Activated naive CD4-positive, alpha-beta T cell treated with anti-CD3 and anti-CD28 coated beads, Interleukin-2, amount 50 U/mL, for 72 hours (primary cell): ENCODE results near the gene CSF1. TPM values are rescaled to one million over a fixed set of nuclear protein-coding genes. Genes with fewer than 3 reads are reported as not detected.
"Not testable (repeated sequence)": the region's sequence is repeated elsewhere in the genome, so short reads cannot be mapped to it uniquely, and the experiment has no call there.

Source experiments
- ATAC-seq, 2 donors: fragments of 150-1000 bp; cut with Tn5 transposase; 2 replicates each; pipeline ENCODE4 v1.10.0; 2021; ENCODE audit warnings: mild to moderate bottlenecking in 2 of 2, moderate library complexity in 2 of 2
- DNase-seq, 2 donors: peaks; one replicate each; pipeline ENCODE4 v3.0.0; 2021 to 2022; ENCODE audit warnings: low spot score in 2 of 2
- H3K27ac Mint-ChIP-seq, 2 donors: one replicate each; pipeline ENCODE4 v1.8.0; 2022; ENCODE audit warnings: mild to moderate bottlenecking in 2 of 2, mixed read lengths in 2 of 2
- H3K36me3 Mint-ChIP-seq, 2 donors: one replicate each; pipeline ENCODE4 v1.8.0; 2022; ENCODE audit warnings: mixed read lengths in 2 of 2
- H3K9me3 Mint-ChIP-seq, 2 donors: one replicate each; pipeline ENCODE4 v1.8.0; 2022; ENCODE audit warnings: mixed read lengths in 2 of 2
- total RNA-seq, 2 donors: library from RNA; stranded (reverse); gene quantifications; one replicate each; pipeline ENCODE4 v1.2.3, GENCODE V29; 2022

Gene CSF1, protein sequence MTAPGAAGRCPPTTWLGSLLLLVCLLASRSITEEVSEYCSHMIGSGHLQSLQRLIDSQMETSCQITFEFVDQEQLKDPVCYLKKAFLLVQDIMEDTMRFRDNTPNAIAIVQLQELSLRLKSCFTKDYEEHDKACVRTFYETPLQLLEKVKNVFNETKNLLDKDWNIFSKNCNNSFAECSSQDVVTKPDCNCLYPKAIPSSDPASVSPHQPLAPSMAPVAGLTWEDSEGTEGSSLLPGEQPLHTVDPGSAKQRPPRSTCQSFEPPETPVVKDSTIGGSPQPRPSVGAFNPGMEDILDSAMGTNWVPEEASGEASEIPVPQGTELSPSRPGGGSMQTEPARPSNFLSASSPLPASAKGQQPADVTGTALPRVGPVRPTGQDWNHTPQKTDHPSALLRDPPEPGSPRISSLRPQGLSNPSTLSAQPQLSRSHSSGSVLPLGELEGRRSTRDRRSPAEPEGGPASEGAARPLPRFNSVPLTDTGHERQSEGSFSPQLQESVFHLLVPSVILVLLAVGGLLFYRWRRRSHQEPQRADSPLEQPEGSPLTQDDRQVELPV
- 10 to 100 TPM; 13.7 to 19.9 TPM for total RNA-seq

DNA sequence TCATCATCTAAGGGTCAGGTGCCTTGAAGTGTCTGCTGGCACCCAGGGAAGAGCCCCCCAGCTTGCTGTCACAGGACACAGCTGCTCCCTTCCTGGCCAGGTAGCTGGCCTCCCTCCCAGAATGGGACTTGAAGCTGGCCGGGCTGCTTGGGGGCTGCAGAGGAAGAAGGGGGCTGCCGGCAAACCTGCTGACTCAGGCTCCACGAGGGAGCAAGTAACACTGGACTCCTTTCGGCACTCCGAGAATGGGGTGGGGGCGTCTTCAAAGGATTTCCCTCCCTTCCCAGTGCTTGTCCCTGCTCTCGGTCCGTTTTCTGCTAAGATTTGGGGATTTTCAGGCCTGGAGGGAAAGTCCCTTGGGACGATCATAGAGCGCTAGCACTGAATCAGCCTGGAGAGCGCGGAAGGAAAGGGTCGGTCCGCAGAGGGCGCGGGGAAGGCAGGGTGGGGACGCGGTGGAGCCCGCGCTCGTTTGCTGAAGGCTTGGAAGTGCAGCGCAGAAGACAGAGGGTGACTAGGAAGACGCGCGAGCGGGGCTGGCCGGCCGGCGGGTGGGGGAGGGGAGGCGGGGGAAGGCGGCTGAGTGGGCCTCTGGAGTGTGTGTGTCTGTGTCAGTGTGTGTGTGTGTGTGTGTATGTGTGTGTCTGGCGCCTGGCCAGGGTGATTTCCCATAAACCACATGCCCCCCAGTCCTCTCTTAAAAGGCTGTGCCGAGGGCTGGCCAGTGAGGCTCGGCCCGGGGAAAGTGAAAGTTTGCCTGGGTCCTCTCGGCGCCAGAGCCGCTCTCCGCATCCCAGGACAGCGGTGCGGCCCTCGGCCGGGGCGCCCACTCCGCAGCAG lies at the start of gene CSF1:
Gene CSF1, plus strand, starts transcription at position 727 of the 840 bp plus-strand sequence. CDS start 175 bp downstream, outside the sequence.
- Mint-ChIP-seq H3K9me3 (peaks cover 4 to 5% of the 10 kb centered on the region in 2 donors), H3K27ac (peak within 1 kb of the TSS; percentile 83 to 94), H3K36me3 (peaks cover 10 to 18% of the 10 kb centered on the region in 2 donors)
- DNase-seq (peak; percentile 50 to 74), ATAC-seq (peak; percentile 55 to 76)

DNA sequence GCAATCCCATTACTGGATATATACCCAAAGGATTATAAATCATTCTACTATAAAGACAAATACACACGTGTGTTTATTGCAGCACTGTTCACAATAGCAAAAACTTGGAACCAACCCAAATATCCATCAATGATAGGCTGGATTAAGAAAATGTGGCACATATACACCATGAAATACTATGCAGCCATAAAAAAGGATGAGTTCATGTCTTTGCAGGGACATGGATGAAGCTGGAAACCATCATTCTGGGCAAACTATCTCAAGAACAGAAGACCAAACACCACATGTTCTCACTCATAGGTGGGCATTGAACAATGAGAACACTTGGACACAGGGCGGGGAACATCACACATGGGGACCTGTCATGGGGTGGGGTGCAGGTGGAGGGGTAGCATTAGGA lies 49.0 kb upstream of the CSF1 start:
- H3K36me3 Mint-ChIP-seq = peaks cover 0 to 13% of the 10 kb centered on the region in 2 donors
- DNase-seq, H3K27ac Mint-ChIP-seq, ATAC-seq: not testable (repeated sequence)
- peaks cover 18 to 19% of the 10 kb centered on the region in 2 donors for H3K9me3 Mint-ChIP-seq

DNA sequence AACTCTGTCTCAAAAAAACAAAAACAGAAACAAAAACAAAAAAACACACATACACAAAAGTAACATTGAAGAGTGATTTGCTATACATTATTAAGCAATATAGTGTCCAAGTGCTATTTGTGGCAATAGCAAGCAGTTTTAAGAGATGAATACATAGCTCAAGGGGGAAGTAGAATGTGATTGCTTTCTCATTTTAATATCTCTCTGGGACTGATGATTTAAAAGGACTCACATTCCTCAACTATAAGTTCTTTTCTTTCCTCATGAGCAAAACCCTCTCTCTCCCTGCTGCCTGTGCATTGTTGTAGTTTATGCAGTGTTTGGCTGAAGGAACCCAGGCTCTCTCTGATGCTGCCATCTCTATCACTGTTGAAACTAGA lies 47.0 kb upstream of the CSF1 start:
- Mint-ChIP-seq H3K9me3 (peaks cover 13 to 23% of the 10 kb centered on the region in 2 donors), H3K27ac (no peak overlapping the region), H3K36me3 (peaks cover 0 to 13% of the 10 kb centered on the region in 2 donors)
- ATAC-seq (no peak), DNase-seq (no peak)

DNA sequence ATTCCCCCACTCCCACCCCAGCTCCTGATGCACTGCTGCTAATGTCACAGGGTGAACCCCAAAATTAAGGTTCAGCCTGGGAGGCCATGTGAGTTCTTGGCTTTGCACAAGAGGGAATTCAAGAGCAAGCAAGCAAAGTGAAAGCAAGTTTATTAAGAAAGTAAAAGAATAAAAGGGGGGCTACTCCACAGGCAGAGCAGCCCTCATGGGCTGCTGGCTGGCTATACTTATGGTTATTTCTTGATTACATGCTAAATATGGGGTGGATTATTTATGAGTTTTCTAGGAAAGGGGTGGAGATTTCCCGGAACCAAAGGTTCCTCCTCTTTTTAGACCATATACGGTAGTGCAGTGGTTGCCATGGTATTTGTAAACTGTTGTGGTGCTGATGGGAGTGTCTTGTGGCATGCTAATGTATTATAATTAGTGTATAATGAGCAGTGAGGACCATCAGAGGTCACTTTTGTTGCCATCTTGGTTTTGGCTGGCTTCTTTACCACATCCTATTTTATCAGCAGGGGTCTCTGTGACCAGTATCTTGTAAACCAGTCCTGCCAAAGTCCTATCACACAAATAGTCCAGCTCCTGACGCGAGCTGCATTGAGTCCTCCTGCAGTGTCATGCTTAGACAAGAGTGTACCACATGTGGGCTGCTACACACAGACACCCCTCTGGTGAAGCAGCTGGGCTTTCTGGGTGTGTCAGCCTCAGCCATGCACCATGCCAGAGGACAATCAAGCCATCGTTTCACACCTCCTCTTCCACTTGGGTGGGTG lies 46.4 kb upstream of the CSF1 start:
- Mint-ChIP-seq H3K9me3 (peaks cover 13 to 23% of the 10 kb centered on the region in 2 donors), H3K27ac (peak overlapping the region in 1 of 2 donors; percentile 29), H3K36me3 (peaks cover 0 to 11% of the 10 kb centered on the region in 2 donors)
- DNase-seq = no peak
- peak in 1 of 2 donors; percentile 11 for ATAC-seq

DNA sequence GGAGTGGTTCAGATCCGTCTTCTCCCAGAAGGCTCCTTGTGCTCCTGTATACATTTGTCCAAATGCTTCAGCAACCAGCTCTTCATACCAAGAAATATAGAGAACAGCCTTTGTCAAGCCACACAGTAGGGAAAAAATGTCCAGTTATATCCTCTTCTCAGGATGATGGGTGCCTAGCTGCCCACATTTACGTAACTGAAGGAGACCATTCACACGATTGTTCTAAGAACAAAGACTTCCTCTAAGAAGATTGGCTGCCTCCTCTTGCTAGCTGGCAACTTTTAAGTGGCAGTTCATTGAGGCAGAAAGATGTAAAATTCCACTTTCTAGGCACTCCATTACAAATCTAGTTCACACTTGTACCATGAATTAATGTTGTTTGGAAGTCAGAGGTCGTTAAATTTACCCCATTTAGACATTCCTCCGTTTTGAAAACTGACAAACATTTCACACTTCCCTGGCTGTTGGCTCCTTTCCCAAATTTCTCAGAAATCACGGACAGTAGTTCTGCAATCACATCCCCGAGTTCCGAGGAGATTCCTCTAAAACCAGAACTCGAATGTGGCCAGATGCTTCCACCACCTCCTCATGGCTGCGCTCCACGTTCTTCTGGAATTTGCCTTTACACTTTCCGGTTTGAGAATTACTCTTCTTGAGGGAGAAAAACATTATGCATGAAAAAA lies 45.6 kb upstream of the CSF1 start:
- Mint-ChIP-seq H3K27ac (no peak overlapping the region), H3K36me3 (peaks cover 0 to 3% of the 10 kb centered on the region in 2 donors), H3K9me3 (peaks cover 5 to 16% of the 10 kb centered on the region in 2 donors)
- DNase-seq (no peak), ATAC-seq (no peak)

DNA sequence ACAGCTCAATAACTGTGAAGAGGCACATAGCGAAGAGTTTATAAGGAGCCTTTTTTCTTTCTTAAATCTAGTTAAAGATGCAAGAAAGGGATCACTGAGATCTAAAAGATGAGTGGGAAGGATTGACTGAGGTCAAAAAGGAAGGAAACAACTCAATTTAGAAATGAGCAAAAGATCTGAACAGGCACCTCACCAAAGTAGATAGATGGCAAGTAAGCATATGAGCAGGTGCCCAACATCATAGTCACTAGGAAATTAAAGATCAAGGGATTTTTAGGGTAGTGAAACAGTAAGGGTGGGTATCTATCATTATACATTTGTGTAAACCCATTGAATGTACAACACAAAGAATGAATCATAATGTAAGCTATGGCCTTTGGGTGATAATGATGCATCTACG lies 44.6 kb upstream of the CSF1 start:
- ATAC-seq (peak in 1 of 2 donors; percentile 30), DNase-seq (no peak)
- Mint-ChIP-seq H3K9me3 (peaks cover 0 to 13% of the 10 kb centered on the region in 2 donors), H3K27ac (no peak overlapping the region), H3K36me3 (no peaks in the 10 kb centered on the region)

DNA sequence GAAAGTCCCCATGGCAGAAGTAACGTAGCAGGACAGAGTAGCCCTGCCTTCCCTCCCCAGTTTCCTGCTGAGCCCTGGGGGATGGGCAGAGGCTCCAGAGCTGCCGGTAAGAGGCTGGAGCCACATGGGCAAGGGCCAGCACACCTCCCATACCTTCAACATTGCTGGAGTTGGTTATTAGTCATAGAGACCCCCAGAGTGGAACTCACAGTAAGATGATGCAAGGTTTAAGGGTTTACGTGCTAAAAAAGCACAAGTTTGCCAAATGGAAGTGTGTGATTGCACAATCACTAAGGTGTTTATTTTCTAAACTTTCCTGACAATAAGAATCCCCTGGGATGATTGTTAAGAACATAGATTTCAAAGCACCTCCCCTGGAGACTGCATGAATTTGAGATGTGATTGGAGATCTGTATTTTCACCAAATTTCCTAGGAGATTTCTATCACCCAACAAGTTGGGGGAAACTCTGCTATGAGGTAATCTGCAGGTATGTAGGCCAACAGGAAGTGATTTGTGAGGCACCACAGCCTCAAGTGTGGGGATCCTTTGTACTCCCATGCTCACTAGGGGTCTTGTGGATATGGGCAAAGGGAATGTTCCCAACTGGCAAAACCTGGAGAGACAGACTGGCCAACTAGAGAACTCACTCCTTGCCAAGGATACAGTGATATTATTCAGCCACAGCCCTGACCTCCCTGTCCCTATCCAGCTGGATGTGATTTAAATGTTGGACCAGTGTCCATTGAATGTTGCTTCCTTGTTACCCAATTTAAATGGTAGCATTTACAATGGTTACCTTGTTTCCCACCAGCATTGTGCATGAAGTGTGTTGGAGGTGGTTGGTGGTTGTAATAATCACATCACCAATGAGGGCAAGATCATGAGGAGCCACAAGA lies 37.1 kb upstream of the CSF1 start:
- Mint-ChIP-seq H3K36me3 (no peaks in the 10 kb centered on the region), H3K27ac (no peak overlapping the region), H3K9me3 (no peaks in the 10 kb centered on the region)
- ATAC-seq = no peak
- DNase-seq = no peak

DNA sequence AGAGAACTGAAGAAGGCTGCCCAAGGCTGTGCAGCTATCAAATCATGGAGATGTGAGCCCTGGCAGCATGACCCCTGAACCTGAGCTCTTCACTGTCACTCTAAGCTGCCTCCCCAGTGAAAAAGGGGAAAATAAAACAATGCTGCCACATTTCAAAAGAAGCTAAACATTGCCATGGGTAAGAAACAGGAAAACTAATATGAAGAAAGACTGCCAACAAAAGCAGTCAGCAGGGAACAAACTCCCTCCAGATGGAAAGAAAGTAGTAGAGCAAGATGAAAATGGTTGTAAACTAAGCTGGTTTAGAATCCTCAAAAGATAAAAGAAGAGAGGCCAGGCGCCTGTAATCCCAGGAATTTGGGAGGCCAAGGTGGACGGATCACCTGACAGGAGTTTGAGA lies 36.2 kb upstream of the CSF1 start:
- Mint-ChIP-seq H3K27ac (no peak overlapping the region), H3K9me3 (no peaks in the 10 kb centered on the region), H3K36me3 (no peaks in the 10 kb centered on the region)
- ATAC-seq = no peak
- DNase-seq = no peak

DNA sequence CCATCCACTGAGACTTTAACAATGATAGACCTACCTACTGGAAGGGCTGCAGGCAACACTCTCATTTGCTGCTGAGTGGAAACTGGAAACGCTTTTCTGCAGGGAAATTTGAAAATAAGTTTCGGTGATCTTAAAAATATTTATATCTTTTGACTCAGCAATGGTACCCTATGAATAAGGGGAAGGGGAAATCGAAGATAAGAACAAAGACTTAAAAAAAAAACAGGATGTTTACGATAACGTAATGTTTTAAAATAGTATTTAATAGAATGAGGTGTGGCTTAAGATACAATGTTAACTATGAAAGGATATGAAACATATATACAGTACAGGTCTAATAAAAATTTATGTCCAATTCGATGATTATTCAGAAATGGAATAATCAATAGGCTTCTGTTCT lies 34.8 kb upstream of the CSF1 start:
- no peak for ATAC-seq
- Mint-ChIP-seq H3K27ac (peak overlapping the region in 1 of 2 donors; percentile 10), H3K9me3 (no peaks in the 10 kb centered on the region), H3K36me3 (no peaks in the 10 kb centered on the region)
- no peak for DNase-seq

DNA sequence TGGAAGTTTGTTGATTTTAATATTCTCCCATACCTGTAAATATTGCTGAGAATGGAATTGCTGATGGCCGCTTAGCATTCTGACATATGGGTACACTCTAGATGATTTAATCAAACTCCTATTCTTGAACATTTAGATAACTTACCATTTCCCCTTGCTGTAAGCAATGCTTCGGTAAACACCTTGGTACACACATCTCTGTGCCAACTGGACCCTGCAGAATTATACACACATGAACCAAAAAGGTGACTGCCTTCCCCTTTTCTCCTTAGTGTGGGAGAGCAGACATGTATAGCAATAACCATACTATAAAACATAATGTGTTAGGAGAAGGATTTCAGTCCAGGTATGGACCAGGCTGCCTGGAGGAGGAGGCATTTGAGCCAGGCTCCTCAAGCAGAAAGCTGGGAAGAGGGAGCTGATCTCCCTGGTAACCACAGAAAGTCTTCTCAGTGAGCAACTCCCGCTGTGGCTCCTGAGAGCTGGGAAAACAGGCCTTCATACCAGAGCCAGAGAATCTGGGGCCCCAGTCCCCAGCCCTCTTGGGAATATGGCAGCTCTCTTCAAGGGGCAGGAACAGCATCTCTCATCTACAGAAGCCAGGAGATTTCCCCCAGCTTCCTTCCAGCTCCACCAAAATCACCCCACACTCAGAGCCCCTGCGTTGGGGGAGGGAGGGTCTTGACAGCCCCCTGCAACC lies 33.9 kb upstream of the CSF1 start:
- no peak for DNase-seq
- H3K36me3 Mint-ChIP-seq = no peaks in the 10 kb centered on the region
- no peaks in the 10 kb centered on the region for H3K9me3 Mint-ChIP-seq

DNA sequence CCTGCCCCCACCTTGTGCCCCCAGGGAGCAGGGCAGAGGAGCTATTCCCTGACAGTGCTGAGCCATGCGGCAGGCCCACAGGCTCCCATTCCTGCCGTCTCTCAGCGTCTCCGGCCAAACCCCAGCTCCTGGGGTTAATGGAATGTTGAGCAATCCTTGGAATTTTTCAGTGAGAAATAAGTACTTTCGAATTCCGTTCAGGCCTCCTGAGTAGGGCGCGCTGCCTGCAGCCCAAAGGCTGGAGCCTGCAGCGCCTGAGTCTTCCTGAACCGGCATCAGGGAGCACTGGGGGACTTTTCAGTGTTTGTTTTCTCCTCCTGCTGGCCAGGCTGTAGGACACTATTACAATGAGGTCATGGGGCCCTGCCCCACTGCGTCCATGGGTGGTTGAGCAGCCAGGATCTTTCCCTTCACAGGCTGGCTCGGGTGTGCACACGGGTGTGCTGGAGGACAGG lies 33.3 kb upstream of the CSF1 start:
- Mint-ChIP-seq H3K27ac (no peak overlapping the region), H3K36me3 (no peaks in the 10 kb centered on the region), H3K9me3 (no peaks in the 10 kb centered on the region)
- no peak for DNase-seq
- no peak for ATAC-seq

More for the DNA sequence above, 33.9 kb upstream of the CSF1 start:
- ATAC-seq = no peak
- no peak overlapping the region for H3K27ac Mint-ChIP-seq

DNA sequence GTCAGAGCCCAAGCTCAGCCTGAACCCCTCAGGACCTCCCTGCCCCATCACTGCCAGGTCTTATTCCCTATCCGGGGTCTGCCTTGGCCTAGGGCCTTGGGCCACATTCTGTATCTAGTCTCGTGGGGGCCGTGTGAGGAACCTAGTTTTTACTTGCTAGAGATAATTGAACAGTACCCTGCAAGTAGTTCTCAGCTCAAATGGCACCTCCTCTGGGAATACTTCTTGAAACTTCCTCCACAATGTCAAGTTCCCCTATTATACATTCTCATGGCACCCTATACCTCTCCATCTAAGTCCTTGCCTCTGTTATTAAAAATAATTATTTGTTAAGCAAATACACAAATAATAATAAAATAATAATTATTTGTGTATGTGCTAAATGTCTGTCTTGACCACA lies 32.9 kb upstream of the CSF1 start:
- DNase-seq (no peak), ATAC-seq (no peak)
- Mint-ChIP-seq H3K9me3 (no peaks in the 10 kb centered on the region), H3K27ac (no peak overlapping the region), H3K36me3 (no peaks in the 10 kb centered on the region)

DNA sequence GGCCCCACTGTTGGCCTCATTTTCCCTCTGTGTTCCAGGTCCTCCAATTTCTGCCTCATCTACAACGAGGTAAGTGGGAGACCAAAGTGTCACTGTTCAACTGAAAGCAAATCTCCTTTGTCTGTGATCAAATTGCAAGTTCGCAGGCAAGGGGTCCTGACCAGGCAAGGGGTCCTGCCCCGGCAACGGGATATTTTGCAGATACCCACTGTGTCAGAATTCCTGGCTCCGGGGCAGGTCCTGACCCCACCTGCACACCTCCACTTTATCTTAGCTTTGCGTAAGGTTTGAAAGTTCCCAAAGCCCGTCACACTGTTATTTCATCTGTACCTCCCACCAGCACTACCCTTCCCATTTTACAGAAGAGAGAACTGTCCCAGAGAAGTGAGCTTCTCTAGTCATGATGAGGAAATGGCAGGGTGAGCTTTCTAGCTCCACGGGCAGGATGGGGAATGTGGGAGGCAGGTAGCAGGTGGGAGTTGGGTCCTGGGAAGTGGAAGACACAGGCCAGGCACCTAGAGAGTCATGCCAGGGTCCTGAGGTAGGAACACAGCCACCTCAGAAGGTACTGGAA lies 32.0 kb upstream of the CSF1 start:
- no peaks in the 10 kb centered on the region for H3K9me3 Mint-ChIP-seq
- H3K27ac Mint-ChIP-seq = no peak overlapping the region
- DNase-seq (no peak), ATAC-seq (no peak)
- H3K36me3 Mint-ChIP-seq = no peaks in the 10 kb centered on the region

DNA sequence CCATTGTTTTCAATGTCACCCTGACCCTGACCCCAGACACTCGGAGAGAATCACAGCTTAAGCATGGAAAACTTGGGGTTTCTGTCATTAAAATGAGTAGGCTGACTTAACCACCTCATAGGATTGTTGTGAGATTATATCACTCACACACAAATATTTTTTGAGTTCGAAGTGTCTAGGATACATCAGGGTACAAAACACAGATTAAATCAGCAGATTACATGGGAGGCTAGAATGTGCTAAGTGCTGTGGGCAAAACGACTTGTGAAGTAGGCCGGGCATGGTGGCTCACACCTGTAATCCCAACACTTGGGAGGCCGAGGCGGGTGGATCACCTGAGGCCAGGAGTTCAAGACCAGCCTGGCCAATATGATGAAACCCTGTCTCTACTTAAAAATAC lies 31.3 kb upstream of the CSF1 start:
- not testable (repeated sequence) for H3K36me3 Mint-ChIP-seq, DNase-seq, H3K27ac Mint-ChIP-seq, ATAC-seq, H3K9me3 Mint-ChIP-seq
